AG04450 (cell line): ENCODE results near the gene CABLES1. TPM values are rescaled to one million over a fixed set of nuclear protein-coding genes. Genes with fewer than 3 reads are reported as not detected.
A peak's percentile ranks its signal among the peaks of the same experiment; 100 is the strongest.

ENCODE experiments used
- CTCF ChIA-PET: fragments of 300-600, 350-600 bp; formaldehyde crosslinking; extraction: SDS; loops from one replicate; lab custom pipeline; 2022; ENCODE audit warnings: antibody characterized with exemption, inconsistent platforms; lab: Charles Lee
- POLR2A ChIA-PET: fragments of 350-600 bp; formaldehyde crosslinking; extraction: SDS; loops from one replicate; lab custom pipeline; 2021; ENCODE audit warnings: antibody characterized with exemption, inconsistent platforms; lab: Yijun Ruan, JAX
- DNase-seq: peaks from one replicate; pipeline ENCODE4 v3.0.0-alpha.2; 2011; ENCODE audit warnings: low read depth, low spot score
- H3K27ac ChIP-seq: one replicate; pipeline ENCODE4 v1.5.1; 2012; ENCODE audit warnings: low read depth, low read length, control low read depth
- H3K27me3 ChIP-seq: one replicate; pipeline ENCODE4 v1.6.0; 2012; ENCODE audit warnings: low read length; ENCODE audit not compliant: control insufficient read depth, insufficient read depth
- H3K4me3 ChIP-seq: 2 replicates; pipeline ENCODE4 v1.5.1; 2011; ENCODE audit warnings: mild to moderate bottlenecking, low read depth, low read length, control low read depth
- H3K9me3 ChIP-seq: 2 replicates; pipeline ENCODE4 v1.5.1; 2012; ENCODE audit warnings: low read length; ENCODE audit not compliant: control insufficient read depth, insufficient read depth
- CTCF ChIP-seq: IDR thresholded peaks from 2 replicates; pipeline ENCODE4 v1.5.1; 2011; ENCODE audit warnings: low read depth, low read length, control low read depth, inconsistent platforms
- polyA plus RNA-seq: library from polyadenylated mRNA; depleted of rRNA; stranded (reverse); fragments of >200 nt; gene quantifications from 2 replicates; pipeline ENCODE4 v1.2.3, GENCODE V29; 2011; rRNA removed

Gene CABLES1
- polyA plus RNA-seq, 1 experiment: 29.6 TPM

GRCh38 chr18:23302511-23302850, 167.2 kb downstream of the CABLES1 start:
- H3K27ac ChIP-seq: peak overlapping the region; percentile 91
- H3K9me3 ChIP-seq: peaks cover 2% of the 10 kb centered on the region; the same call in 1 of the 2 replicates
- ChIA-PET POLR2A (interaction anchor here (0.7 kb wide), 1 partner anchor 52 kb away, joined by 3 read pairs; no protein-coding TSS in a partner anchor), CTCF (no interaction called here)
- H3K27me3 ChIP-seq: no peaks in the 10 kb centered on the region
- DNase-seq: no peak
- no peak overlapping the region for H3K4me3 ChIP-seq
- TF ChIP-seq CTCF: no peak

- Histone ChIP-seq H3K27ac (peak overlapping the region; percentile 91), H3K27me3 (no peaks in the 10 kb centered on the region), H3K4me3 (no peak overlapping the region), H3K9me3 (peaks cover 4% of the 10 kb centered on the region; the same call in 1 of the 2 replicates)
- no peak for TF ChIP-seq CTCF
- DNase-seq: no peak
- ChIA-PET CTCF (no interaction called here), POLR2A (interaction anchor here (0.7 to 0.8 kb wide), 2 partner anchors 52 to 78 kb away, joined by 3 to 5 read pairs; no protein-coding TSS in a partner anchor)
Measured at GRCh38 chr18:23302851-23303527, 167.7 kb downstream of the CABLES1 start.

GRCh38 chr18:23306822-23307221, 171.5 kb downstream of the CABLES1 start:
- Histone ChIP-seq H3K27ac (no peak overlapping the region), H3K9me3 (peaks cover 4% of the 10 kb centered on the region; the same call in 1 of the 2 replicates), H3K4me3 (no peak overlapping the region), H3K27me3 (no peaks in the 10 kb centered on the region)
- ChIA-PET CTCF (no interaction called here), POLR2A (no interaction called here)
- TF ChIP-seq CTCF: no peak
- no peak for DNase-seq

GRCh38 chr18:23307567-23308295, 172.4 kb downstream of the CABLES1 start:
- CTCF ChIA-PET: no interaction called here
- H3K9me3 ChIP-seq: peaks cover 4% of the 10 kb centered on the region; the same call in 1 of the 2 replicates
- no peak for TF ChIP-seq CTCF
- DNase-seq: no peak
- H3K4me3 ChIP-seq: no peak overlapping the region
- H3K27ac ChIP-seq: no peak overlapping the region
- POLR2A ChIA-PET: no interaction called here
- no peaks in the 10 kb centered on the region for H3K27me3 ChIP-seq

Other genes with a start within 250 kb of the CABLES1 start
- 14.5 and 22.1 TPM in 2 replicates for gene RBBP8, start 202.2 kb upstream of the CABLES1 start, polyA plus RNA-seq